HEK293T (cell line): ENCODE measurements around the gene B4GALT2.

Experiments
- BHLHE40 ChIP-seq: fragments of 450-650 bp; IDR thresholded peaks from 2 replicates; pipeline ENCODE4 v1.6.1; 2016; ENCODE audit warnings: mild to moderate bottlenecking, moderate library complexity, borderline replicate concordance
- ELF4 ChIP-seq: fragments of 450-650 bp; IDR thresholded peaks from 2 replicates; pipeline ENCODE4 v1.6.1; 2017; ENCODE audit warnings: antibody characterized with exemption
- FOXA1 ChIP-seq: fragments of 450-650 bp; IDR thresholded peaks from 2 replicates; pipeline ENCODE4 v1.6.1; 2016; ENCODE audit warnings: mild to moderate bottlenecking
- FOXM1 ChIP-seq: fragments of 450-650 bp; IDR thresholded peaks from 2 replicates; pipeline ENCODE4 v1.6.1; 2017; ENCODE audit warnings: mild to moderate bottlenecking, borderline replicate concordance
- LEF1 ChIP-seq: fragments of 450-650 bp; IDR thresholded peaks from 2 replicates; pipeline ENCODE4 v1.6.1; 2017; ENCODE audit warnings: mild to moderate bottlenecking, borderline replicate concordance
- PKNOX1 ChIP-seq: fragments of 450-650 bp; IDR thresholded peaks from 2 replicates; pipeline ENCODE4 v1.6.1; 2016
- SP1 ChIP-seq: fragments of 450-650 bp; IDR thresholded peaks from 2 replicates; pipeline ENCODE4 v1.6.1; 2017
- SUZ12 ChIP-seq: fragments of 450-650 bp; IDR thresholded peaks from 2 replicates; pipeline ENCODE4 v1.6.1; 2016; ENCODE audit warnings: mild to moderate bottlenecking
- TARDBP ChIP-seq: fragments of 450-650 bp; IDR thresholded peaks from 2 replicates; pipeline ENCODE4 v1.6.1; 2016

GRCh38 chr1:43934986-43935324 lies 44.1 kb upstream of the B4GALT2 start:
- TF ChIP-seq PKNOX1 (no peak), SP1 (no peak), FOXA1 (no peak), BHLHE40 (no peak), TARDBP (no peak), FOXM1 (no peak), ELF4 (no peak), SUZ12 (no peak), LEF1 (no peak)
